ENCODE data around the gene EYS. TPM values are rescaled to one million over a fixed set of nuclear protein-coding genes. Genes with fewer than 3 reads are reported as not detected.
"Not testable (repeated sequence)": the region's sequence is repeated elsewhere in the genome, so short reads cannot be mapped to it uniquely, and the experiment has no call there.

The EYS gene
- total RNA-seq, 1 donor from 2014 or later, result not detected

DNA sequence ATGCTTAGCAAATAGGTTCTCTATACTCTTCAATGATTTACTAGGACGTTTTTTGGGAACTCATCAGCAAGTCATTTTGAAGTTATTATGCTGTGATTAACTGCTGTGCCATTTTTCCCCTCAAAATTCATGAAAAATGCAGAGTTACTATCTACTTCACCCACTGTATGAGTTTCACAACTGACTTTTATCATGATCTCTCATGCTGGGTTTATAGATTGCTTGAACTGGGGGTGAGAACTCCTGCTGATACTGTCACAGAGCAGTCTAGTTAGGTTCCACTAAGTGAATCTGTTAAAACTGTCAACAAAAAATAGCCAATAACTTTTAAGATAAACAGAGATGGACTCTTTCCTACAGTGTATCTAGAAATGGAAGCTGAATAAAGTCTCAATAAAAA, 136.7 kb downstream of the EYS start:
- Histone ChIP-seq H3K36me3 (ENCODE audit: control insufficient read depth, insufficient read depth, low read length) (no peaks in the 10 kb centered on the region), H3K4me3 (ENCODE audit: low read depth, low read length) (no peak overlapping the region), H3K27me3 (ENCODE audit: control insufficient read depth, insufficient read depth, low read length) (no peaks in the 10 kb centered on the region)
- TF ChIP-seq, protein P1, sequence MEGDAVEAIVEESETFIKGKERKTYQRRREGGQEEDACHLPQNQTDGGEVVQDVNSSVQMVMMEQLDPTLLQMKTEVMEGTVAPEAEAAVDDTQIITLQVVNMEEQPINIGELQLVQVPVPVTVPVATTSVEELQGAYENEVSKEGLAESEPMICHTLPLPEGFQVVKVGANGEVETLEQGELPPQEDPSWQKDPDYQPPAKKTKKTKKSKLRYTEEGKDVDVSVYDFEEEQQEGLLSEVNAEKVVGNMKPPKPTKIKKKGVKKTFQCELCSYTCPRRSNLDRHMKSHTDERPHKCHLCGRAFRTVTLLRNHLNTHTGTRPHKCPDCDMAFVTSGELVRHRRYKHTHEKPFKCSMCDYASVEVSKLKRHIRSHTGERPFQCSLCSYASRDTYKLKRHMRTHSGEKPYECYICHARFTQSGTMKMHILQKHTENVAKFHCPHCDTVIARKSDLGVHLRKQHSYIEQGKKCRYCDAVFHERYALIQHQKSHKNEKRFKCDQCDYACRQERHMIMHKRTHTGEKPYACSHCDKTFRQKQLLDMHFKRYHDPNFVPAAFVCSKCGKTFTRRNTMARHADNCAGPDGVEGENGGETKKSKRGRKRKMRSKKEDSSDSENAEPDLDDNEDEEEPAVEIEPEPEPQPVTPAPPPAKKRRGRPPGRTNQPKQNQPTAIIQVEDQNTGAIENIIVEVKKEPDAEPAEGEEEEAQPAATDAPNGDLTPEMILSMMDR (IDR thresholded peaks at IDR 0.05; ENCODE audit: insufficient read depth, low read length, poor library complexity, severe bottlenecking), result no peak
- DNase-seq (ENCODE audit: low read depth), result no peak

DNA sequence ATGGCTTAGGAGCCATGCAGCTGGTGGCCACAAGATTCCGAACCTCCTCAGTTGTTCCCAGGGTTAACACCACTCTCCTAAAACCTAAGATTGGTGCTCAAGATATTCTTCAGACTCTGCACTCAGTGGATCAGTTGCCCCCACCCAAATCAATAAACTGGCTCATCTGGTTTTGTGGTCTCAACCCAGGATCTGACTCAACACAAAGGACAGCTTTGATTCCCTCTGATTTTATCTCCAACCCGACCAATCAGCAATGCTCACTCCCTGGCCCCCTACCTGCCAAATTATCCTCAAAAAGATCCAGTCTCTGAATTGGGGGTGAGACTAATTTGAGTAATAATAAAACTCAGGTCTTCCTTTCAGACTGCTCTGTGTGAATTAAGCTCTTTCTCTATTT, 137.5 kb downstream of the EYS start:
- TF ChIP-seq, protein P1 (IDR thresholded peaks at IDR 0.05; ENCODE audit: insufficient read depth, low read length, poor library complexity, severe bottlenecking), result no peak
- H3K36me3 ChIP-seq (ENCODE audit: control insufficient read depth, insufficient read depth, low read length), result no peaks in the 10 kb centered on the region
- DNase-seq (ENCODE audit: low read depth), result no peak

DNA sequence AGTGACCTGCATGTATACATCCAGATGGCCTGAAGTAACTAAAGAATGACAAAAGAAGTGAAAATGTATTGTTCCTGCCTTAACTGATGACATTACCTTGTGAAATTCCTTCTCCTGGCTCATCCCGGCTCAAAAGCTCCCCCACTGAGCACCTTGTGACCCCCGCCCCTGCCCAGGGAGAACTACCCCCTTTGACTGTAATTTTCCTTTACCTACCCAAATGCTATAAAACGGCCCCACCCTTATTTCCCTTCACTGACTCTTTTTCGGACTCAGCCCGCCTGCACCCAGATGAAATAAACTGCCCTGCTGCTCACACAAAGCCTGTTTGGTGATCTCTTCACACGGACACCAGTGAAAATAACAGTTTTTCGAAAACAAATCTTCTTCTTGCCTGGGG, 138.0 kb downstream of the EYS start:
- H3K4me3 ChIP-seq (ENCODE audit: low read depth, low read length); H3K36me3 ChIP-seq (ENCODE audit: control insufficient read depth, insufficient read depth, low read length); DNase-seq (ENCODE audit: low read depth): not testable (repeated sequence)

More for the DNA sequence above, 137.5 kb downstream of the EYS start:
- Histone ChIP-seq H3K4me3 (ENCODE audit: low read depth, low read length) (no peak overlapping the region), H3K27me3 (ENCODE audit: control insufficient read depth, insufficient read depth, low read length) (no peaks in the 10 kb centered on the region)

DNA sequence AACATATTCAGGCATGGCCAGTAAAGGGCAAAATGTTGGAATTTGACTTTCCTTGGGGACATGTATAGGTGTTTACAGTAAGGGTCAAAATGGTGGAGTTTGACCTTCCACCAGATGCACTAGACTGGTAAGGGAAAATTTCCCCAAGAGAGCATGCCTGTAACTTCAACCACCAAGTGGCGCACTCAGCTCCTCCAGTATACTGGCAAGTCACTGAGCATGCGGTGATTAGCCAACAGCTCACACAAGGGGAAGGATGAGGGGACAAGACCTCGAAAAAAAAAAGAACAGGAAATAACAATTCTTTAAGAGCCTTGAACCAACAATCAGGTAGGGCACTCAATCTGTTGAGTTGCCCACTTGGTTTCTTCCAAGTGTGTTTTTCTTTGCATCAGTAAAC, 140.9 kb downstream of the EYS start:
- DNase-seq (ENCODE audit: low read depth), result no peak
- Histone ChIP-seq H3K27me3 (ENCODE audit: control insufficient read depth, insufficient read depth, low read length) (no peaks in the 10 kb centered on the region), H3K4me3 (ENCODE audit: low read depth, low read length) (no peak overlapping the region), H3K36me3 (ENCODE audit: control insufficient read depth, insufficient read depth, low read length) (no peaks in the 10 kb centered on the region)
- TF ChIP-seq, protein P1 (IDR thresholded peaks at IDR 0.05; ENCODE audit: insufficient read depth, low read length, poor library complexity, severe bottlenecking), result no peak

More for the DNA sequence above, 138.0 kb downstream of the EYS start:
- not testable (repeated sequence) for H3K27me3 ChIP-seq (ENCODE audit: control insufficient read depth, insufficient read depth, low read length)

DNA sequence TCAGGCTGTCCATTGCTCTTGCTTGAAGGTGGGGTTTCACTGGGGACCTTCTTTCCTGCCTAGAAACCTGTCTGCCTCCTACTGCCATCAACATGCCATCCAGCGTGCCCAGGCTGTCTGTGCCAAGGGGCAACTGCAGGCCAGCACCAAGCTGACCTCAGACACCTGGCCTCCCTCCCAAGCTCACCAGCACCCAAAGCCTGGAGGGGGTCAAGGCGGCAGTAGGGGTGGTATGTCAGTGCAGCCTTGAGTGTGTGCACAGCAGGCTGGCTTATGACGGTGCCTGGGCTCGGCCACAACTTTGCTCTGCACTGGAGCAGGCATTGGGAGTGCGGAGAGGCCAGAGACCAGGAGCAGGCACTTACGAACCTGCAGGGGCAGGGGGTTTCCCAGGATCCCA, 149.0 kb downstream of the EYS start:
- DNase-seq (ENCODE audit: low read depth), result no peak
- Histone ChIP-seq H3K4me3 (ENCODE audit: low read depth, low read length) (no peak overlapping the region), H3K27me3 (ENCODE audit: control insufficient read depth, insufficient read depth, low read length) (no peaks in the 10 kb centered on the region), H3K36me3 (ENCODE audit: control insufficient read depth, insufficient read depth, low read length) (no peaks in the 10 kb centered on the region)
- TF ChIP-seq, protein P1 (IDR thresholded peaks at IDR 0.05; ENCODE audit: insufficient read depth, low read length, poor library complexity, severe bottlenecking), result no peak

DNA sequence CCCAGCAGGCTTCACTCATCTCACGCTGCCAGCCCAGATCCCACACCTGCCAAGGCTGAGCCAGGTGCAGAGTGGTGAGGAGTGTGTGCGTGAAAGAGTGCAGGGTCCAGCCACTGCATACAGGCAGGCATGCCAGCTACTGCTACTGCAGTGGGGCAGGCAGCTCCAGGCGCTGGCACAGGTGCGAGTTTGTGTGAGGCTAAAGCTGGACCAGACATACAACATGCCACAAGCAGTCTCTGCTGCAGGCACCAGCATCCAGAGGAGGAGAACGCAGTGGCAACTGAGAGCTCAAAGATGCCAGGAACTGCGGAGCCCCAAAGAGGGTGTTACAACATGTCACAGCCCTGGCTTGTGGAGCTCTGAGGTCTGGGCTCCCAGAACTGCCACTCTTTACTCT, 149.8 kb downstream of the EYS start:
- no peaks in the 10 kb centered on the region for H3K36me3 ChIP-seq (ENCODE audit: control insufficient read depth, insufficient read depth, low read length)
- DNase-seq (ENCODE audit: low read depth), result no peak
- no peak overlapping the region for H3K4me3 ChIP-seq (ENCODE audit: low read depth, low read length)
- TF ChIP-seq, protein P1 (IDR thresholded peaks at IDR 0.05; ENCODE audit: insufficient read depth, low read length, poor library complexity, severe bottlenecking), result no peak
- no peaks in the 10 kb centered on the region for H3K27me3 ChIP-seq (ENCODE audit: control insufficient read depth, insufficient read depth, low read length)

Measured in kidney epithelial cell (primary cell).